ENCODE measurements around the gene POLR3B. TPM values are rescaled to one million over a fixed set of nuclear protein-coding genes. Genes with fewer than 3 reads are reported as not detected.
"Not testable (repeated sequence)": the region's sequence is repeated elsewhere in the genome, so short reads cannot be mapped to it uniquely, and the experiment has no call there.

Gene POLR3B
- total RNA-seq, 1 donor from 2014 or later = 9.6 TPM

DNA sequence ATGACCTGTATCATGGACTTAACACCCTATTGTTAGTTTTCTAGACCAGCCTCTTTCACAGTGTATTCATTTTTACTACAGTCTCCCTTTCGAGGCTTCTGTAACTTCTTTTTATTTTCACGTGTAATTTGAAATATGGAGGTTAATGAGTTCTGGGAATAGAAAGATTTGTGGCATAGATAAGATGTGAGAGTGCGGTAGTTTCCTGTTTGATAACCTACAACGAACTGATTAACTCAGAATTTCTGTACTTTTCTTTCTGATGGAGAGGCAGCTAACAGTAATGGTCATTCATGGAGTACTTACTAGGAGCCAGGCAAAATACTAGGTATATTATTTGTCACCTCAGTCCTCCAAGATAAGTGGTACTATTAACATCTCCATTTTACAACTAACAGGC lies 21.2 kb downstream of the POLR3B start:
- Histone ChIP-seq H3K27me3 (ENCODE audit: low read depth) (no peaks in the 10 kb centered on the region), H3K9me3 (no peaks in the 10 kb centered on the region), H3K27ac (no peak overlapping the region), H3K4me3 (no peak overlapping the region), H3K36me3 (peaks cover 63% of the 10 kb centered on the region), H3K4me1 (no peaks in the 10 kb centered on the region)
- TF ChIP-seq, protein P1, sequence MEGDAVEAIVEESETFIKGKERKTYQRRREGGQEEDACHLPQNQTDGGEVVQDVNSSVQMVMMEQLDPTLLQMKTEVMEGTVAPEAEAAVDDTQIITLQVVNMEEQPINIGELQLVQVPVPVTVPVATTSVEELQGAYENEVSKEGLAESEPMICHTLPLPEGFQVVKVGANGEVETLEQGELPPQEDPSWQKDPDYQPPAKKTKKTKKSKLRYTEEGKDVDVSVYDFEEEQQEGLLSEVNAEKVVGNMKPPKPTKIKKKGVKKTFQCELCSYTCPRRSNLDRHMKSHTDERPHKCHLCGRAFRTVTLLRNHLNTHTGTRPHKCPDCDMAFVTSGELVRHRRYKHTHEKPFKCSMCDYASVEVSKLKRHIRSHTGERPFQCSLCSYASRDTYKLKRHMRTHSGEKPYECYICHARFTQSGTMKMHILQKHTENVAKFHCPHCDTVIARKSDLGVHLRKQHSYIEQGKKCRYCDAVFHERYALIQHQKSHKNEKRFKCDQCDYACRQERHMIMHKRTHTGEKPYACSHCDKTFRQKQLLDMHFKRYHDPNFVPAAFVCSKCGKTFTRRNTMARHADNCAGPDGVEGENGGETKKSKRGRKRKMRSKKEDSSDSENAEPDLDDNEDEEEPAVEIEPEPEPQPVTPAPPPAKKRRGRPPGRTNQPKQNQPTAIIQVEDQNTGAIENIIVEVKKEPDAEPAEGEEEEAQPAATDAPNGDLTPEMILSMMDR (IDR thresholded peaks at IDR 0.05) = no peak
- ATAC-seq (no peak), DNase-seq (no peak)
- intact Hi-C loops (cut with DNase I) = no loop called here

- peaks cover 74% of the 10 kb centered on the region for H3K36me3 ChIP-seq
- intact Hi-C loops (cut with DNase I) = loop anchor here (10.0 kb wide), 1 partner anchor 544 kb away; no protein-coding TSS in a partner anchor
- H3K4me1 ChIP-seq = no peaks in the 10 kb centered on the region
- no peaks in the 10 kb centered on the region for H3K27me3 ChIP-seq (ENCODE audit: low read depth)
- H3K9me3 ChIP-seq = no peaks in the 10 kb centered on the region
- H3K4me3 ChIP-seq = no peak overlapping the region
- ATAC-seq (no peak), DNase-seq (no peak)
- no peak overlapping the region for H3K27ac ChIP-seq
- TF ChIP-seq, protein P1 (IDR thresholded peaks at IDR 0.05) = no peak
These were observed 23.4 kb downstream of the POLR3B start for GRCh38 chr12:106380954-106381353.

GRCh38 chr12:106381866-106382265 lies 24.3 kb downstream of the POLR3B start:
- not testable (repeated sequence) for ATAC-seq

GRCh38 chr12:106386813-106387535 lies 29.4 kb downstream of the POLR3B start:
- intact Hi-C loops (cut with DNase I) = loop anchor here (10.0 kb wide), 1 partner anchor 538 kb away; no protein-coding TSS in a partner anchor
- no peak for DNase-seq
- no peaks in the 10 kb centered on the region for H3K9me3 ChIP-seq
- peak in 1 of 2 donors; percentile 51 for ATAC-seq
- no peaks in the 10 kb centered on the region for H3K4me1 ChIP-seq
- no peak overlapping the region for H3K27ac ChIP-seq
- TF ChIP-seq, protein P1 (IDR thresholded peaks at IDR 0.05) = no peak
- H3K4me3 ChIP-seq = no peak overlapping the region
- H3K36me3 ChIP-seq = peaks cover 28% of the 10 kb centered on the region
- no peaks in the 10 kb centered on the region for H3K27me3 ChIP-seq (ENCODE audit: low read depth)

More at GRCh38 chr12:106381866-106382265, 24.3 kb downstream of the POLR3B start:
- not testable (repeated sequence) for H3K27ac ChIP-seq; H3K4me1 ChIP-seq; H3K4me3 ChIP-seq; H3K9me3 ChIP-seq; H3K27me3 ChIP-seq (ENCODE audit: low read depth); DNase-seq
- intact Hi-C loops (cut with DNase I) = loop anchor here (10.0 kb wide), 1 partner anchor 543 kb away; no protein-coding TSS in a partner anchor
- H3K36me3 ChIP-seq = peaks cover 65% of the 10 kb centered on the region

DNA sequence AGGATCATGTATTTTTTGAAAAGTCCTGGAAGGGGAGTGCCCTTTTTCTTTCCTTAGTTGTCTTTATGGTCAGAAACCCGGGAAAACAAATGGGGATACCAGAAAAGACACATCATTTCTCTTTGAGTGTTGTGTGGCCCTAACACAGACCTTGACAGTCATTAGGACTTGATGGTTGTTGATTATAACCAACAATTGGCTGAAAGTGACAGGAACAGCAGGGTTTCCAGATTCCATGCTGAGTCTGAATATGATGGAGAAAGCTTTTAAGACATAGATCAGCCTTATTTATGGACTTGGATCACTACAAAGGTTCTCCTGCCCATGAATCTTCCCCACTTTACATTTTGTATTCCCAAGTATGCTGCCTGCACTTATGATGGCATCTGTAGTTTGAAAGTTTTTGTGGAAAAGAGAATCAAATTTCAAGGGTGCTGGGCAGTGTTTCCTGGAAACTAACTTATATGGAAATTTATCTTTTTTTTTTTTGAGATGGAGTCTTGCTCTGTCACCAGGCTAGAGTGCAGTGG lies 30.4 kb downstream of the POLR3B start:
- H3K27me3 ChIP-seq (ENCODE audit: low read depth) = no peaks in the 10 kb centered on the region
- intact Hi-C loops (cut with DNase I) = loop anchor here (10.0 kb wide), 1 partner anchor 537 kb away; no protein-coding TSS in a partner anchor
- no peaks in the 10 kb centered on the region for H3K9me3 ChIP-seq
- no peak overlapping the region for H3K27ac ChIP-seq
- TF ChIP-seq, protein P1 (IDR thresholded peaks at IDR 0.05) = no peak
- H3K4me1 ChIP-seq = no peaks in the 10 kb centered on the region
- peaks cover 27% of the 10 kb centered on the region for H3K36me3 ChIP-seq
- ATAC-seq (no peak), DNase-seq (no peak)
- no peak overlapping the region for H3K4me3 ChIP-seq

GRCh38 chr12:106389151-106389550 lies 31.6 kb downstream of the POLR3B start:
- Histone ChIP-seq H3K4me3 (no peak overlapping the region), H3K27me3 (ENCODE audit: low read depth) (no peaks in the 10 kb centered on the region), H3K36me3 (peaks cover 25% of the 10 kb centered on the region), H3K9me3 (no peaks in the 10 kb centered on the region), H3K27ac (no peak overlapping the region), H3K4me1 (no peaks in the 10 kb centered on the region)
- ATAC-seq = no peak
- DNase-seq = no peak
- TF ChIP-seq, protein P1 (IDR thresholded peaks at IDR 0.05) = no peak
- intact Hi-C loops (cut with DNase I) = loop anchor here (10.0 kb wide), 1 partner anchor 536 kb away; no protein-coding TSS in a partner anchor

Data from lower lobe of right lung (tissue), 2 donors.